Lower lobe of right lung (tissue), 2 donors: Measurements from ENCODE around the gene CDH8. TPM values are rescaled to one million over a fixed set of nuclear protein-coding genes. Genes with fewer than 3 reads are reported as not detected.
A peak's percentile ranks its signal among the peaks of the same experiment; 100 is the strongest.

Experiments
- ATAC-seq, 2 donors: fragments of 200-7000 bp; cut with Tn5 transposase; one replicate each; pipeline ENCODE4 v1.9.1; 2020 to 2022; ENCODE audit warnings: mild to moderate bottlenecking in 2 of 2, moderate library complexity in 2 of 2
- DNase-seq: peaks from one replicate; pipeline ENCODE4 v3.0.0-alpha.2; 2020
- H3K27ac ChIP-seq: fragments of 200-600 bp; one replicate; pipeline ENCODE4 v1.8.0; 2022
- H3K27me3 ChIP-seq: fragments of 200-600 bp; one replicate; pipeline ENCODE4 v1.8.0; 2022; ENCODE audit warnings: low read depth
- H3K36me3 ChIP-seq: fragments of 200-600 bp; one replicate; pipeline ENCODE4 v1.8.0; 2022; ENCODE audit warnings: mild to moderate bottlenecking
- H3K4me1 ChIP-seq: fragments of 200-600 bp; one replicate; pipeline ENCODE4 v1.8.0; 2022
- H3K4me3 ChIP-seq: fragments of 200-600 bp; one replicate; pipeline ENCODE4 v1.8.0; 2022; ENCODE audit warnings: mild to moderate bottlenecking
- H3K9me3 ChIP-seq: fragments of 200-600 bp; one replicate; pipeline ENCODE4 v1.8.0; 2022
- intact Hi-C: fragments of 100-400 bp; cut with DNase I; formaldehyde crosslinking; loops from one replicate; pipeline ENCODE4 v1.11.0; 2022
- total RNA-seq: library from RNA; stranded (reverse); fragmentation: NEBNext Ultra II Directional; extraction: Animal tissue kit (Norgen Biotek cat#: 25700); gene quantifications from one replicate; pipeline ENCODE4 v1.2.1, GENCODE V29; 2021
- TF ChIP-seq, protein P1 (sequence below): fragments of 200-600 bp; IDR thresholded peaks from one replicate; pipeline ENCODE4 v1.8.0; 2022; ENCODE audit warnings: antibody characterized with exemption, mild to moderate bottlenecking
- donor health status: DM: no; HTN: yes; CAD: no; lungs with severe emphysema.

The CDH8 gene
- total RNA-seq, 1 donor from 2014 or later = 0.71 TPM

DNA sequence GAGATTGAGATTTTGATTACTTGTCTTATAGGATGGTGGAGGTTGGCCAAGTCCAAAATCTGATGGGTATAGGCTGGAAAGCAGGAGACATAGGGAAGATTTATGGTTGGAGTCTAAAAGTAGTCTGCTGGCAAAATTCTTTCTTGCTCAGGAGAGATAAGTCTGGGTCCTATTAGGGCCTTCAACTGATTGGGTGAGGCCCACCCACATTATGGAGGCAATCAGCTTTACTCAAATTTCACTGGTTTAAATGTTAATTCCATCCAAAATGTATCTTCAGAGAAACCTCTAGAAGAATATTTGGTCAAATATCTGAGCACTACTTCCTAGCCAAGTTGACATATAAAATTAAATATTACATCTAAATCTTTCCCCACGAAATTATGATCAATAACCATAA lies 31.7 kb upstream of the CDH8 start:
- no peak for ATAC-seq
- H3K27me3 ChIP-seq = no peaks in the 10 kb centered on the region
- H3K9me3 ChIP-seq = no peaks in the 10 kb centered on the region
- TF ChIP-seq, protein P1, sequence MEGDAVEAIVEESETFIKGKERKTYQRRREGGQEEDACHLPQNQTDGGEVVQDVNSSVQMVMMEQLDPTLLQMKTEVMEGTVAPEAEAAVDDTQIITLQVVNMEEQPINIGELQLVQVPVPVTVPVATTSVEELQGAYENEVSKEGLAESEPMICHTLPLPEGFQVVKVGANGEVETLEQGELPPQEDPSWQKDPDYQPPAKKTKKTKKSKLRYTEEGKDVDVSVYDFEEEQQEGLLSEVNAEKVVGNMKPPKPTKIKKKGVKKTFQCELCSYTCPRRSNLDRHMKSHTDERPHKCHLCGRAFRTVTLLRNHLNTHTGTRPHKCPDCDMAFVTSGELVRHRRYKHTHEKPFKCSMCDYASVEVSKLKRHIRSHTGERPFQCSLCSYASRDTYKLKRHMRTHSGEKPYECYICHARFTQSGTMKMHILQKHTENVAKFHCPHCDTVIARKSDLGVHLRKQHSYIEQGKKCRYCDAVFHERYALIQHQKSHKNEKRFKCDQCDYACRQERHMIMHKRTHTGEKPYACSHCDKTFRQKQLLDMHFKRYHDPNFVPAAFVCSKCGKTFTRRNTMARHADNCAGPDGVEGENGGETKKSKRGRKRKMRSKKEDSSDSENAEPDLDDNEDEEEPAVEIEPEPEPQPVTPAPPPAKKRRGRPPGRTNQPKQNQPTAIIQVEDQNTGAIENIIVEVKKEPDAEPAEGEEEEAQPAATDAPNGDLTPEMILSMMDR = no peak
- H3K36me3 ChIP-seq = no peaks in the 10 kb centered on the region
- H3K27ac ChIP-seq = no peak overlapping the region
- intact Hi-C loops = no loop called here
- no peak overlapping the region for H3K4me3 ChIP-seq
- H3K4me1 ChIP-seq = no peaks in the 10 kb centered on the region
- no peak for DNase-seq

DNA sequence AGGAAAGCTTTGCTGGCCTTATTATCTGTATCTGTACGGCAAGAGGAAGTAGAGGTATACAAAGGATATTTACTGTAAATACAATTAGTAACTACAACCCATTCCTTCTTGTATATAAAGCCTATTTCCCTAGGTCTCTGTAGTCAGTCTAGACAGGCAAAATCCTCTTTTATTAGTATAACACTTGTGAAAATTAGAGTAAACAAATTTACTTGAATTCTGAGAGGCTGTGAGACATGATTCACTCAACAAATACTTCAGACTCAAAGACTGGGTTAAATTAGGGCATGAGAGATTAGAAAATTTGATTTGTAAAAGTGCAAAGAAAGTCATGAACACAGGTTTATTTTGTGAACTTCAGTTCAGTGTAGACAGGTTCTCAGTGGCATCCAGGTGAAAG lies 30.9 kb upstream of the CDH8 start:
- DNase-seq = no peak
- Histone ChIP-seq H3K4me1 (no peaks in the 10 kb centered on the region), H3K36me3 (no peaks in the 10 kb centered on the region), H3K27ac (no peak overlapping the region), H3K27me3 (no peaks in the 10 kb centered on the region), H3K9me3 (no peaks in the 10 kb centered on the region), H3K4me3 (no peak overlapping the region)
- ATAC-seq = peak; percentile 37 to 88
- intact Hi-C loops = no loop called here
- TF ChIP-seq, protein P1 = no peak

DNA sequence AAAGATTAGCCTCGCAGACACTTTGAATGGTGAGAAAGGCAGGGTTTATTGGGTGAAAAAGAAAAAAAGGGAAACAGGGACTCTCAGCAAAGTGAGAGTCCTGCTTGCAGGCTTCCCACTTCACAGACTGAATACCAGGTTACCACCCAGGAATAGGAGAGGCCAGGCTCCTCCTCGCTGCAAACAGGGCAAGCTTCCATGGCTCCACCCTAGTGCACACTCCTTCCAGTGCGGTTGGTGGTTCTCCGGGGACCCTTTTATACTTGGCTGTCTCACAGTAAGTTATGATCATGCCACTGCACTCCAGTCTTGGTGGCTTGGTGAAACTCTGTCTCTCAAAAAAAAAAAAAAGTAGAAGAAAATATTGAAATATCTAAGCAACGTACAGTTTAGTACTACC lies 30.5 kb upstream of the CDH8 start:
- TF ChIP-seq, protein P1 = no peak
- H3K27me3 ChIP-seq = no peaks in the 10 kb centered on the region

DNA sequence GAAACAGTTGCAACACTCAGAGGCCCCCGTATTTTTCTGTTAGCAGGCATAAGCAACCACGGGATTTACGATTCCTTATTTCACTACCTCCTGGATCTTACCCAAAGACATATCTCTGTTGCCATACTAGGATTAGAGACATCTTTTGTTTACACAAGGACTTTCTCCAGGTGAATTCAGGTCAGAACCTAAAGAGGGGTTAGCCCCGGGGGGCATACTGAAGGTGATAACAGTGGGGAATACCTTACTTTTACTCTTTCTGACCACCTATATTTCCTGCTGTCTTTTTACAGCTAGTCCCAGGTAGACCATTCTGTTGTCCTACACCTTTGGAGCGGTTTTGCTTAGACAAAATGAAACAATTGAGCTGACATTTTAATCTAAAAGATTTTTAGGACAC lies 27.9 kb upstream of the CDH8 start:
- TF ChIP-seq, protein P1 = no peak
- intact Hi-C loops = no loop called here
- Histone ChIP-seq H3K27me3 (no peaks in the 10 kb centered on the region), H3K36me3 (no peaks in the 10 kb centered on the region), H3K9me3 (no peaks in the 10 kb centered on the region), H3K4me1 (no peaks in the 10 kb centered on the region), H3K27ac (no peak overlapping the region), H3K4me3 (no peak overlapping the region)
- DNase-seq (no peak), ATAC-seq (no peak)

More for the DNA sequence above, 30.5 kb upstream of the CDH8 start:
- H3K4me1 ChIP-seq = no peaks in the 10 kb centered on the region
- intact Hi-C loops = no loop called here
- H3K36me3 ChIP-seq = no peaks in the 10 kb centered on the region
- H3K4me3 ChIP-seq = no peak overlapping the region
- no peak for DNase-seq
- no peak overlapping the region for H3K27ac ChIP-seq
- ATAC-seq = peak; percentile 58 to 71
- no peaks in the 10 kb centered on the region for H3K9me3 ChIP-seq

DNA sequence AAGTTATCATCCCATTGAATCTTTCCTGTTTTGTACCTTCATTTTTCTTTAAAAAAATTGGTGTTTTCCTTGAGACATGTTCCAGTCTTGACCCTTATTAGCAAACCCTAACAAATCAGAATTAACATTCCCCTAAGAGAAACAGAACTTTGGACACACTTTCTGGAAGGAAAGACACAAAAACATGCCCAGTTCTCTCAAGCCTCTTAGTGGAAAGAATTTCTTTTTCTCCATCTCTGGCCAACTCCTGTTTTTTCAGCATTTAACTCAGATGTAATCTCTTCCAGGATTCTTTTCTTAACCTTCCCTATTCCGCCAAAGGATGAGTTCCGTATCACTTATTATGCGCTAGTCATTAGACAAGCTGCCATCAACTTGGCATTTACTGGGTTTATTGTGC lies 23.9 kb upstream of the CDH8 start:
- no peaks in the 10 kb centered on the region for H3K4me1 ChIP-seq
- no peak overlapping the region for H3K4me3 ChIP-seq
- H3K9me3 ChIP-seq = no peaks in the 10 kb centered on the region
- H3K36me3 ChIP-seq = no peaks in the 10 kb centered on the region
- no peak overlapping the region for H3K27ac ChIP-seq
- intact Hi-C loops = no loop called here
- no peaks in the 10 kb centered on the region for H3K27me3 ChIP-seq
- ATAC-seq = no peak
- TF ChIP-seq, protein P1 = no peak
- no peak for DNase-seq

DNA sequence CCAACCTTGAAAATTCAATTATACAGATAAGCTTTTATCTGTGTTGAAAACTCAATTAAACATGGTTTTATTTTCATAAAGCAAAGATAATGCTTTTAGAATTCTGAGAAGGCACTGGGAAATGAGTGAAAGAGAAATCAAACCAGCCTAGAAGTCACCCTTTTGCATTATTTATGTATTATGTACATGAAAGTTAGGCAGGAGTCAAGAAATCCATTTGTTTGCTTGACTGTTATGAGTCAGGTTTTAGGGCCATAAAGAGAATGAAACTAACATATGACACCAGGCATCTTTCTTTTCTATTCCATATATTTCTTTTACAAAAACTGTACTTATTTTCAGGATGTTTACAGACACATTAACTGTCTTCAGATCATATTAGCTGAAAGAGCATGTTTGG lies 23.3 kb upstream of the CDH8 start:
- H3K36me3 ChIP-seq = no peaks in the 10 kb centered on the region
- H3K27me3 ChIP-seq = no peaks in the 10 kb centered on the region
- H3K27ac ChIP-seq = no peak overlapping the region
- no peaks in the 10 kb centered on the region for H3K9me3 ChIP-seq
- TF ChIP-seq, protein P1 = no peak
- no peak overlapping the region for H3K4me3 ChIP-seq
- H3K4me1 ChIP-seq = no peaks in the 10 kb centered on the region
- intact Hi-C loops = no loop called here
- DNase-seq (no peak), ATAC-seq (no peak)
